Keratinocyte (primary cell): ENCODE data around the gene DMP1. TPM values are rescaled to one million over a fixed set of nuclear protein-coding genes. Genes with fewer than 3 reads are reported as not detected.

ENCODE experiments used
- DNase-seq: peaks from one replicate; pipeline ENCODE4 v3.0.0-alpha.2; 2011; ENCODE audit warnings: low read depth, missing footprints, low spot score
- FAIRE-seq: peaks from 2 replicates; lab custom pipeline; 2011; peaks lifted over from hg19 to GRCh38; lab: Jason Lieb, UNC
- H2AFZ ChIP-seq: 2 replicates; pipeline ENCODE4 v1.6.0; 2012; ENCODE audit warnings: low read length, control low read depth, inconsistent platforms; ENCODE audit not compliant: control insufficient read depth
- H3K27ac ChIP-seq: 2 replicates; pipeline ENCODE4 v1.5.1; 2011; ENCODE audit warnings: low read length; ENCODE audit not compliant: control insufficient read depth, insufficient read depth
- H3K27me3 ChIP-seq: 3 replicates; pipeline ENCODE4 v1.6.0; 2011; ENCODE audit warnings: low read length; ENCODE audit not compliant: control insufficient read depth, insufficient read depth; ENCODE audit errors: extremely low read depth
- H3K36me3 ChIP-seq, 2 experiments: 2 replicates in 1 of 2; 3 replicates in 1 of 2; pipeline ENCODE4 v1.5.1; 2011; ENCODE audit warnings: low read length in 2 of 2, mild to moderate bottlenecking in 1 of 2; ENCODE audit not compliant: control insufficient read depth in 2 of 2, insufficient read depth in 2 of 2; ENCODE audit errors: extremely low read depth in 1 of 2
- H3K4me1 ChIP-seq: 3 replicates; pipeline ENCODE4 v1.5.1; 2011; ENCODE audit warnings: low read length; ENCODE audit not compliant: control insufficient read depth, insufficient read depth; ENCODE audit errors: extremely low read depth
- H3K4me2 ChIP-seq: 3 replicates; pipeline ENCODE4 v1.6.0; 2011; ENCODE audit warnings: low read depth, low read length; ENCODE audit not compliant: control insufficient read depth, insufficient read depth; ENCODE audit errors: extremely low read depth
- H3K4me3 ChIP-seq, 3 experiments: fragments of 200-600 bp in 1 of 3; sonication (generic) in 1 of 3; 2 replicates in 2 of 3; 3 replicates in 1 of 3; pipeline ENCODE4 v1.5.1; 2011 to 2016; ENCODE audit warnings: low read length in 3 of 3, mild to moderate bottlenecking in 3 of 3, control low read depth in 2 of 3, inconsistent platforms in 1 of 3, low read depth in 1 of 3, mixed read lengths in 1 of 3, mixed run types in 1 of 3, moderate library complexity in 1 of 3; ENCODE audit not compliant: control insufficient read depth in 2 of 3, insufficient read depth in 2 of 3; ENCODE audit errors: extremely low read depth in 1 of 3
- H3K79me2 ChIP-seq: 2 replicates; pipeline ENCODE4 v1.6.0; 2012; ENCODE audit warnings: low read length; ENCODE audit not compliant: control insufficient read depth, insufficient read depth
- H3K9ac ChIP-seq: 3 replicates; pipeline ENCODE4 v1.6.0; 2011; ENCODE audit warnings: low read length; ENCODE audit not compliant: control insufficient read depth, insufficient read depth; ENCODE audit errors: extremely low read depth
- H3K9me1 ChIP-seq: 3 replicates; pipeline ENCODE4 v1.6.0; 2011; ENCODE audit warnings: low read length; ENCODE audit not compliant: control insufficient read depth, insufficient read depth; ENCODE audit errors: extremely low read depth
- H3K9me3 ChIP-seq: 2 replicates; pipeline ENCODE4 v1.5.1; 2012; ENCODE audit warnings: low read depth, low read length; ENCODE audit not compliant: control insufficient read depth
- H4K20me1 ChIP-seq: 3 replicates; pipeline ENCODE4 v1.6.0; 2011; ENCODE audit warnings: low read length; ENCODE audit not compliant: control insufficient read depth, insufficient read depth; ENCODE audit errors: extremely low read depth
- EZH2 ChIP-seq: IDR thresholded peaks from one replicate; pipeline ENCODE4 v1.6.1; 2012; ENCODE audit warnings: inconsistent platforms, mild to moderate bottlenecking, low read length, moderate library complexity
- dilution Hi-C: fragments of 300-500 bp; cut with MboI; formaldehyde crosslinking; loops from one replicate; pipeline ENCODE4 v1.7.0; 2020; ENCODE audit warnings: low sequenced_read_pairs; ENCODE audit not compliant: extremely low pct_ligation_motif_present
- polyA minus RNA-seq, 3 experiments: library from RNA; depleted of rRNA, polyadenylated mRNA; stranded (reverse); fragments of >200 nt; gene quantifications; 1 replicate in 1 of 3; 2 replicates in 1 of 3; 3 replicates in 1 of 3; pipeline ENCODE4 v1.2.3, GENCODE V29; 2011
- polyA plus RNA-seq, 5 experiments: library from polyadenylated mRNA; depleted of rRNA in 3 of 5; stranded (reverse) in 3 of 5; stranded (forward) in 1 of 5; unstranded in 1 of 5; fragments of >200 nt; gene quantifications; 1 replicate in 1 of 5; 2 replicates in 3 of 5; 3 replicates in 1 of 5; pipeline versions ENCODE4 v1.2.1 to v1.2.3, GENCODE V29; 2011 to 2012; ENCODE audit warnings: missing spikeins in 2 of 5, low read depth in 1 of 5, low replicate concordance in 1 of 5
- TF ChIP-seq, protein P1 (sequence below), 3 experiments: IDR thresholded peaks in 1 of 3; conservative IDR thresholded peaks in 1 of 3; optimal IDR thresholded peaks in 1 of 3; 2 replicates in 2 of 3; 3 replicates in 1 of 3; pipeline versions ENCODE3 to v1.5.1; 2011; ENCODE audit warnings: low read length in 3 of 3, mild to moderate bottlenecking in 3 of 3, moderate library complexity in 2 of 3, control low read depth in 1 of 3, inconsistent platforms in 1 of 3; ENCODE audit not compliant: insufficient read depth in 2 of 3; ENCODE audit errors: extremely low read depth in 1 of 3

The DMP1 gene, protein sequence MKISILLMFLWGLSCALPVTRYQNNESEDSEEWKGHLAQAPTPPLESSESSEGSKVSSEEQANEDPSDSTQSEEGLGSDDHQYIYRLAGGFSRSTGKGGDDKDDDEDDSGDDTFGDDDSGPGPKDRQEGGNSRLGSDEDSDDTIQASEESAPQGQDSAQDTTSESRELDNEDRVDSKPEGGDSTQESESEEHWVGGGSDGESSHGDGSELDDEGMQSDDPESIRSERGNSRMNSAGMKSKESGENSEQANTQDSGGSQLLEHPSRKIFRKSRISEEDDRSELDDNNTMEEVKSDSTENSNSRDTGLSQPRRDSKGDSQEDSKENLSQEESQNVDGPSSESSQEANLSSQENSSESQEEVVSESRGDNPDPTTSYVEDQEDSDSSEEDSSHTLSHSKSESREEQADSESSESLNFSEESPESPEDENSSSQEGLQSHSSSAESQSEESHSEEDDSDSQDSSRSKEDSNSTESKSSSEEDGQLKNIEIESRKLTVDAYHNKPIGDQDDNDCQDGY
- polyA plus RNA-seq, result not detected in 3 replicates
- polyA plus RNA-seq (2011; ENCODE audit: low read depth), result not detected
- polyA plus RNA-seq (2011; cell fraction: cytosol; rRNA removed), result not detected in 2 replicates
- not detected in 2 replicates for polyA plus RNA-seq (2011; cell fraction: nucleus; rRNA removed)
- polyA plus RNA-seq (2012; ENCODE audit: low replicate concordance), result not detected in 2 replicates
- polyA minus RNA-seq, result not detected in 3 replicates
- not detected for polyA minus RNA-seq (2011; cell fraction: cytosol; rRNA and poly(A)+ RNA removed)
- not detected in 2 replicates for polyA minus RNA-seq (2011; cell fraction: nucleus; rRNA and poly(A)+ RNA removed)

DNA sequence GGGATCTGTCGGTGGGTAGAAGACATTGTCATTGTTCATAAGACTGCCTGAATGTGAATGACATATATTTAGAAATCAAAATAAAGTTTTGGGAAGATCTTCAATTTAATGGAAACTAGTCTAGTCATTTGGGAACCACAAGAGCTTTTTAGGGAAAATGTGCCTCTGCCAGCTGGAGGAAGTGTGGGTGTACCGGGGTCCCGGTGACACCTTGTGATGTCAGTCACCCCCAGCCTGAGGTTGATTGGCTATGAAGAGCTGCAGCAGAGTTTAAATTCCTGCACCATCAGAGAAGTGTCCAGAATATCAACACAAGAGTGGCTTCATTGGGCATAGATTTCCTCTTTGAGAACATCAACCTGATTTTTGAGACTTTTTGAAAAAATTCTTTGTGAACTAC is at the start of gene DMP1:
TSS of gene DMP1 (plus strand) at position 301 of the 400 bp plus-strand sequence. CDS start 6,213 bp downstream, outside the sequence.
- no peaks in the 10 kb centered on the region for H3K36me3 ChIP-seq
- no peak within 1 kb of the TSS for H3K4me2 ChIP-seq
- no peak for TF ChIP-seq EZH2
- TF ChIP-seq, protein P1, sequence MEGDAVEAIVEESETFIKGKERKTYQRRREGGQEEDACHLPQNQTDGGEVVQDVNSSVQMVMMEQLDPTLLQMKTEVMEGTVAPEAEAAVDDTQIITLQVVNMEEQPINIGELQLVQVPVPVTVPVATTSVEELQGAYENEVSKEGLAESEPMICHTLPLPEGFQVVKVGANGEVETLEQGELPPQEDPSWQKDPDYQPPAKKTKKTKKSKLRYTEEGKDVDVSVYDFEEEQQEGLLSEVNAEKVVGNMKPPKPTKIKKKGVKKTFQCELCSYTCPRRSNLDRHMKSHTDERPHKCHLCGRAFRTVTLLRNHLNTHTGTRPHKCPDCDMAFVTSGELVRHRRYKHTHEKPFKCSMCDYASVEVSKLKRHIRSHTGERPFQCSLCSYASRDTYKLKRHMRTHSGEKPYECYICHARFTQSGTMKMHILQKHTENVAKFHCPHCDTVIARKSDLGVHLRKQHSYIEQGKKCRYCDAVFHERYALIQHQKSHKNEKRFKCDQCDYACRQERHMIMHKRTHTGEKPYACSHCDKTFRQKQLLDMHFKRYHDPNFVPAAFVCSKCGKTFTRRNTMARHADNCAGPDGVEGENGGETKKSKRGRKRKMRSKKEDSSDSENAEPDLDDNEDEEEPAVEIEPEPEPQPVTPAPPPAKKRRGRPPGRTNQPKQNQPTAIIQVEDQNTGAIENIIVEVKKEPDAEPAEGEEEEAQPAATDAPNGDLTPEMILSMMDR (optimal IDR thresholded peaks at IDR 0.05 in 1 of 3, IDR thresholded peaks at IDR 0.05 in 1 of 3, conservative IDR thresholded peaks at IDR 0.05 in 1 of 3; ENCODE audit: extremely low read depth in 1 of 3, insufficient read depth in 2 of 3, low read length in 3 of 3), result no peak
- dilution Hi-C loops, result no loop called here
- no peaks in the 10 kb centered on the region for H3K27me3 ChIP-seq
- no peak within 1 kb of the TSS for H3K27ac ChIP-seq
- DNase-seq (no peak), FAIRE-seq (no peak)
- no peak within 1 kb of the TSS for H3K9ac ChIP-seq
- no peaks in the 10 kb centered on the region for H3K79me2 ChIP-seq
- no peaks in the 10 kb centered on the region for H3K9me1 ChIP-seq
- no peaks in the 10 kb centered on the region for H3K9me3 ChIP-seq
- H2AFZ ChIP-seq, result no peak within 1 kb of the TSS
- H3K4me1 ChIP-seq, result no peaks in the 10 kb centered on the region
- no peaks in the 10 kb centered on the region for H4K20me1 ChIP-seq
- H3K4me3 ChIP-seq, result no peak within 1 kb of the TSS

DNA sequence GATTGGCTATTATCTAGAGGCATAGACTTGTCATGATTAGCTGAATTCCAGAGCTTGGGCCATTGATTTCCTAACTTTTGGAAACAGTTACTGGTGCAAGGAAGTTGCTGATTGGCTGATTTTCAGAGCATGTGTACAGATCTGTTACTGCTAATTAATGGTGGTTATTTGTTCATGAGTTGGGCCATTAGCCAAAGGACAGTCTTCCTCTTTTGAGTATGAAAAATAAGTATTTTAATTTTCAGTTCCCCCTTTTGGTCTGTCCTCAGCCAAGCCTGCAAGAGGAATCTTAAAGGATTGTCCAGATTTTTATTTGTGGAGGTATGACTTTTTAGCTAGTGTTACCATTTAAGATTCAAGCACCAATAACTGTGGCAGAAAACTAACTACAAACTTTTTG is 48.7 kb upstream of the DMP1 start:
- Histone ChIP-seq H2AFZ (no peak overlapping the region), H3K36me3 (no peaks in the 10 kb centered on the region), H3K79me2 (no peaks in the 10 kb centered on the region), H4K20me1 (no peaks in the 10 kb centered on the region), H3K27ac (no peak overlapping the region), H3K4me3 (no peak overlapping the region), H3K9ac (no peak overlapping the region), H3K9me1 (no peaks in the 10 kb centered on the region), H3K27me3 (no peaks in the 10 kb centered on the region), H3K4me1 (no peaks in the 10 kb centered on the region), H3K9me3 (no peaks in the 10 kb centered on the region), H3K4me2 (no peak overlapping the region)
- no peak for DNase-seq
- dilution Hi-C loops, result no loop called here
- TF ChIP-seq, protein P1 (optimal IDR thresholded peaks at IDR 0.05 in 1 of 3, IDR thresholded peaks at IDR 0.05 in 1 of 3, conservative IDR thresholded peaks at IDR 0.05 in 1 of 3; ENCODE audit: extremely low read depth in 1 of 3, insufficient read depth in 2 of 3, low read length in 3 of 3), result no peak
- TF ChIP-seq EZH2, result no peak
- no peak for FAIRE-seq
